Naive thymus-derived CD4-positive, alpha-beta T cell (primary cell): ENCODE measurements around the gene KRT84. TPM values are rescaled to one million over a fixed set of nuclear protein-coding genes. Genes with fewer than 3 reads are reported as not detected.

Experiments used
- ATAC-seq: fragments of 150-1000 bp; cut with Tn5 transposase; 2 replicates; pipeline ENCODE4 v1.10.0; 2021; ENCODE audit warnings: mild to moderate bottlenecking, moderate library complexity
- CTCF ChIA-PET: fragments of 350-600 bp; sonication (Branson Sonifier 250); formaldehyde crosslinking; loops from one replicate; lab custom pipeline; 2021; ENCODE audit warnings: antibody characterized with exemption; lab: Charles Lee
- POLR2A ChIA-PET: fragments of 350-600 bp; sonication (Branson Sonifier 250); formaldehyde crosslinking; loops from one replicate; lab custom pipeline; 2021; ENCODE audit warnings: antibody characterized with exemption, inconsistent platforms; lab: Charles Lee
- DNase-seq, 9 donors: peaks; one replicate each; pipeline versions ENCODE4 v3.0.0 to v3.0.0-alpha.2; 2020 to 2022; ENCODE audit warnings: mixed read lengths in 1 of 9
- H3K27ac ChIP-seq: one replicate; pipeline ENCODE4 v1.7.0; 2013; ENCODE audit warnings: mild to moderate bottlenecking, low read depth, low read length, moderate library complexity
- H3K27me3 ChIP-seq, 2 donors: one replicate each; pipeline ENCODE4 v1.7.0; 2013; ENCODE audit warnings: low read length in 2 of 2, mild to moderate bottlenecking in 2 of 2, moderate library complexity in 2 of 2; ENCODE audit not compliant: control insufficient read depth in 2 of 2, insufficient read depth in 2 of 2
- H3K36me3 ChIP-seq, 3 experiments: 1 replicate in 2 of 3; 2 replicates in 1 of 3; pipeline ENCODE4 v1.7.0; 2013; ENCODE audit warnings: low read length in 3 of 3, mild to moderate bottlenecking in 3 of 3, moderate library complexity in 1 of 3; ENCODE audit not compliant: insufficient read depth in 3 of 3, control insufficient read depth in 2 of 3
- H3K4me1 ChIP-seq, 2 donors: one replicate each; pipeline ENCODE4 v1.7.0; 2013; ENCODE audit warnings: low read length in 2 of 2, mild to moderate bottlenecking in 2 of 2, moderate library complexity in 1 of 2; ENCODE audit not compliant: control insufficient read depth in 2 of 2, insufficient read depth in 2 of 2
- H3K4me3 ChIP-seq: 2 replicates; pipeline ENCODE4 v1.7.0; 2013; ENCODE audit warnings: mild to moderate bottlenecking, low read length
- H3K9me3 ChIP-seq, 3 experiments: 1 replicate in 2 of 3; 2 replicates in 1 of 3; pipeline ENCODE4 v1.7.0; 2013; ENCODE audit warnings: low read length in 3 of 3; ENCODE audit not compliant: control insufficient read depth in 2 of 3
- H3K27ac Mint-ChIP-seq, 9 donors: one replicate each; pipeline ENCODE4 v1.8.0; 2020 to 2022; ENCODE audit warnings: mixed read lengths in 9 of 9, mild to moderate bottlenecking in 8 of 9, moderate library complexity in 5 of 9, inconsistent platforms in 2 of 9
- H3K27me3 Mint-ChIP-seq, 5 donors: one replicate each; pipeline ENCODE4 v1.8.0; 2021 to 2022; ENCODE audit warnings: mixed read lengths in 5 of 5, mild to moderate bottlenecking in 1 of 5
- H3K36me3 Mint-ChIP-seq, 5 donors: one replicate each; pipeline ENCODE4 v1.8.0; 2020 to 2022; ENCODE audit warnings: mixed read lengths in 5 of 5, mild to moderate bottlenecking in 3 of 5, inconsistent platforms in 1 of 5
- H3K4me1 Mint-ChIP-seq, 7 donors: one replicate each; pipeline ENCODE4 v1.8.0; 2020 to 2022; ENCODE audit warnings: mixed read lengths in 7 of 7, mild to moderate bottlenecking in 3 of 7, inconsistent platforms in 1 of 7
- H3K4me3 Mint-ChIP-seq, 10 donors: one replicate each; pipeline ENCODE4 v1.8.0; 2020 to 2022; ENCODE audit warnings: mild to moderate bottlenecking in 10 of 10, mixed read lengths in 10 of 10, moderate library complexity in 6 of 10, inconsistent platforms in 2 of 10
- H3K9me3 Mint-ChIP-seq, 11 donors: one replicate each; pipeline ENCODE4 v1.8.0; 2020 to 2022; ENCODE audit warnings: mixed read lengths in 11 of 11, mild to moderate bottlenecking in 4 of 11, inconsistent platforms in 1 of 11, moderate library complexity in 1 of 11
- intact Hi-C, 2 donors: fragments of 100-400 bp; cut with micrococcal nuclease; formaldehyde crosslinking; loops; one replicate each; pipeline ENCODE4 v1.15.1; 2023
- polyA plus RNA-seq, 2 donors: library from polyadenylated mRNA; unstranded; fragments of 300-500 nt; fragmentation: Illumina TruSeq; gene quantifications; one replicate each; pipeline ENCODE4 v1.2.3, GENCODE V29; 2021
- total RNA-seq, 6 experiments: library from RNA in 5 of 6; stranded (reverse) in 5 of 6; gene quantifications; 1 replicate in 5 of 6; 2 replicates in 1 of 6; pipeline ENCODE4 v1.2.3 and lab custom pipeline; 2021 to 2026

KRT84 gene
- total and polyA plus RNA-seq, 7 experiments from 2014 or later = not detected

DNA sequence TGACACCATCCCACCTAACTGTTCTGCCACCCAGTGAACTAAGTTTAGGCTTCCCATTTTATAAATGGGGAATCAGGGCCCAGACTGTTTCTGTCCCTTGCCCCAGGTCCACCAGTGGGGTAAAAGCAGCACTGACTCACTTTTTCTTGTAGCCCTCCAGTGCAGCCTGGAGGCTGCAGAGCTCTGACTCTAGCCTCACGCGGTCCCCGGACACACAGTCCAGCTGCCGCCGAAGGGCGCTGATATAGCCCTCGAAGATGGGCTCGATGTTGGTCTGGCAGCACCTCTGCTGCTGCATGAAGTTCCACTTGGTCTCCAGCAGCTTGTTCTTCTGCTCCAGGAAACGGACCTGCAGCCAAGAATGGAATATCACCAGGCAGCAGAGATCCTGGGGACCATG, 18.1 kb upstream of the KRT84 start:
- Mint-ChIP-seq H3K27ac (no peak overlapping the region), H3K36me3 (peaks cover 0 to 3% (median 0%) of the 10 kb centered on the region in 5 donors), H3K9me3 (peaks cover 0 to 3% (median 0%) of the 10 kb centered on the region in 11 donors), H3K27me3 (peaks cover 0 to 22% (median 3%) of the 10 kb centered on the region in 5 donors), H3K4me1 (peaks cover 0 to 2% (median 0%) of the 10 kb centered on the region in 7 donors), H3K4me3 (no peak overlapping the region)
- no peak for ATAC-seq
- intact Hi-C loops = no loop called here
- H3K27ac ChIP-seq = no peak overlapping the region
- H3K27me3 ChIP-seq = no peaks in the 10 kb centered on the region
- no peaks in the 10 kb centered on the region for H3K36me3 ChIP-seq
- ChIA-PET POLR2A (no interaction called here), CTCF (interaction anchor here (1.0 kb wide), 1 partner anchor 103 kb away, joined by 3 read pairs; no protein-coding TSS in a partner anchor)
- H3K9me3 ChIP-seq = no peaks in the 10 kb centered on the region
- DNase-seq = no peak
- no peak overlapping the region for H3K4me3 ChIP-seq
- no peaks in the 10 kb centered on the region for H3K4me1 ChIP-seq

GRCh38 chr12:52402873-52403540, 17.6 kb upstream of the KRT84 start:
- no peak overlapping the region for H3K4me3 ChIP-seq
- H3K9me3 ChIP-seq = no peaks in the 10 kb centered on the region
- H3K36me3 ChIP-seq = no peaks in the 10 kb centered on the region
- intact Hi-C loops = no loop called here
- CTCF ChIA-PET = interaction anchor here (1.0 kb wide), 1 partner anchor 103 kb away, joined by 3 read pairs; no protein-coding TSS in a partner anchor
- no peak overlapping the region for H3K27ac Mint-ChIP-seq
- no peak overlapping the region for H3K4me3 Mint-ChIP-seq
- no peak overlapping the region for H3K27ac ChIP-seq
- no peaks in the 10 kb centered on the region for H3K27me3 ChIP-seq
- peaks cover 0 to 2% (median 0%) of the 10 kb centered on the region in 7 donors for H3K4me1 Mint-ChIP-seq
- H3K4me1 ChIP-seq = no peaks in the 10 kb centered on the region
- POLR2A ChIA-PET = no interaction called here
- no peaks in the 10 kb centered on the region for H3K9me3 Mint-ChIP-seq
- peaks cover 0 to 3% (median 0%) of the 10 kb centered on the region in 5 donors for H3K36me3 Mint-ChIP-seq
- H3K27me3 Mint-ChIP-seq = peaks cover 0 to 20% (median 0%) of the 10 kb centered on the region in 5 donors
- ATAC-seq (no peak), DNase-seq (no peak)

DNA sequence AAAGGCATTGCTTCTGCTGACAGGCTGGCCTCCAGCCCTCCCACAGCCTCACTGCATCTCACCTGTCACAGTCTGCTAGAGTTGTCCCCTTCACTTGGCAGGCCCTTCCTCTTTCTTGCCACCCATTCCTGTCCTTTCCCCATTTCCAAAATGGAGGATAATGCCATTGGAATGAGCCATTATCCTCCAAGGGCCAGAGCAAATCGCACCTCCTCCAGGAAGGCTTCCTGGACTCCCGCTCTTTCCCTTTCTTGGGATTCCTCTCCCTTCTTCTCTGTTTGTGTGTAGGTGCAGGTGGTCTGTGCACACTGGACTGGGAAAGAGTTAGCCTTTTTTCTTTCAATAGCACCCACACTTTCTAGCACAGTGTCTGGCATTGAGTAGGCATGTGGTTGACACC, 16.9 kb upstream of the KRT84 start:
- Mint-ChIP-seq H3K27me3 (peaks cover 0 to 16% (median 0%) of the 10 kb centered on the region in 5 donors), H3K4me1 (peaks cover 0 to 2% (median 0%) of the 10 kb centered on the region in 7 donors), H3K4me3 (no peak overlapping the region), H3K9me3 (no peaks in the 10 kb centered on the region), H3K27ac (no peak overlapping the region), H3K36me3 (no peaks in the 10 kb centered on the region)
- H3K27ac ChIP-seq = no peak overlapping the region
- ATAC-seq (no peak), DNase-seq (no peak)
- H3K4me3 ChIP-seq = no peak overlapping the region
- ChIA-PET POLR2A (no interaction called here), CTCF (no interaction called here)
- H3K4me1 ChIP-seq = no peaks in the 10 kb centered on the region
- H3K36me3 ChIP-seq = no peaks in the 10 kb centered on the region
- intact Hi-C loops = no loop called here
- no peaks in the 10 kb centered on the region for H3K27me3 ChIP-seq
- no peaks in the 10 kb centered on the region for H3K9me3 ChIP-seq

- no peak overlapping the region for H3K27ac Mint-ChIP-seq
- peaks cover 0 to 2% (median 0%) of the 10 kb centered on the region in 7 donors for H3K4me1 Mint-ChIP-seq
- ChIA-PET CTCF (no interaction called here), POLR2A (no interaction called here)
- ATAC-seq = no peak
- H3K9me3 Mint-ChIP-seq = peaks cover 0 to 2% (median 0%) of the 10 kb centered on the region in 11 donors
- intact Hi-C loops = no loop called here
- no peaks in the 10 kb centered on the region for H3K27me3 ChIP-seq
- H3K4me3 ChIP-seq = no peak overlapping the region
- H3K9me3 ChIP-seq = no peaks in the 10 kb centered on the region
- H3K27ac ChIP-seq = no peak overlapping the region
- no peaks in the 10 kb centered on the region for H3K36me3 ChIP-seq
- H3K27me3 Mint-ChIP-seq = peaks cover 0 to 16% (median 4%) of the 10 kb centered on the region in 5 donors
- DNase-seq = no peak
- H3K4me1 ChIP-seq = no peaks in the 10 kb centered on the region
- H3K36me3 Mint-ChIP-seq = no peaks in the 10 kb centered on the region
- H3K4me3 Mint-ChIP-seq = no peak overlapping the region
These were observed 16.5 kb upstream of the KRT84 start for GRCh38 chr12:52401926-52402325.

DNA sequence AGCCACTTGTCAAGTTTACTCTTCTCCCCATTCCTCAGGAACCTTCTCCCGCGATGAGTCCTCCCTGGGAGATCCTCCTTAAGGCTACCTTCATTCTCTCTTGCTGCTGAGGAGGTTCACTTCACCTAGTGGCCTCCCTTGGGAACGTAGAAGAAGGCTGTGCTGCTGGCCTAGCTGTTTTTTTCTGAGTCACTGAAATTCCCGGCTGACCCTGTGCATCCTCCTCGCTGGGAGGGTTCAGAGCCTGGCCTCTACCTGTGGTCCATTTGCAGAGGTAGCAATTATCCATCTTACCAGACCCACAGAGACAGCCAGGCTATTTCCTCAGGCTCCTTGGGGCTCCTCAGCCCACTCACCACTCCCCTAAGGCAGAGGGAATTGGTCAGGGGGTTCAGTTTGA, 16.1 kb upstream of the KRT84 start:
- Mint-ChIP-seq H3K27ac (no peak overlapping the region), H3K9me3 (peaks cover 0 to 2% (median 0%) of the 10 kb centered on the region in 11 donors), H3K27me3 (peaks cover 0 to 16% (median 5%) of the 10 kb centered on the region in 5 donors), H3K4me3 (no peak overlapping the region), H3K4me1 (peaks cover 0 to 2% (median 0%) of the 10 kb centered on the region in 7 donors), H3K36me3 (no peaks in the 10 kb centered on the region)
- Histone ChIP-seq H3K4me3 (no peak overlapping the region), H3K27me3 (no peaks in the 10 kb centered on the region), H3K4me1 (no peaks in the 10 kb centered on the region), H3K36me3 (no peaks in the 10 kb centered on the region), H3K9me3 (no peaks in the 10 kb centered on the region), H3K27ac (no peak overlapping the region)
- intact Hi-C loops = no loop called here
- CTCF ChIA-PET = interaction anchor here (0.5 kb wide), 1 partner anchor 123 kb away, joined by 3 read pairs; no protein-coding TSS in a partner anchor
- DNase-seq (no peak), ATAC-seq (no peak)
- POLR2A ChIA-PET = no interaction called here

GRCh38 chr12:52400906-52401305, 15.5 kb upstream of the KRT84 start:
- ChIA-PET POLR2A (no interaction called here), CTCF (interaction anchor here (0.5 kb wide), 1 partner anchor 123 kb away, joined by 3 read pairs; no protein-coding TSS in a partner anchor)
- no peak overlapping the region for H3K4me3 ChIP-seq
- H3K27me3 Mint-ChIP-seq = peaks cover 0 to 16% (median 5%) of the 10 kb centered on the region in 5 donors
- H3K9me3 Mint-ChIP-seq = peaks cover 0 to 2% (median 0%) of the 10 kb centered on the region in 11 donors
- H3K4me1 Mint-ChIP-seq = peaks cover 0 to 2% (median 0%) of the 10 kb centered on the region in 7 donors
- H3K27ac ChIP-seq = no peak overlapping the region
- intact Hi-C loops = no loop called here
- no peak overlapping the region for H3K4me3 Mint-ChIP-seq
- no peaks in the 10 kb centered on the region for H3K36me3 ChIP-seq
- H3K36me3 Mint-ChIP-seq = no peaks in the 10 kb centered on the region
- DNase-seq (no peak), ATAC-seq (no peak)
- H3K27ac Mint-ChIP-seq = no peak overlapping the region
- H3K4me1 ChIP-seq = no peaks in the 10 kb centered on the region
- H3K9me3 ChIP-seq = no peaks in the 10 kb centered on the region
- no peaks in the 10 kb centered on the region for H3K27me3 ChIP-seq
